ENCODE data around the gene DPM2.

Gene DPM2

GRCh38 chr9:127931092-127931881 lies 6.4 kb downstream of the DPM2 start:
- TF ChIP-seq CTCF (IDR thresholded peaks at IDR 0.05; ENCODE audit: low read depth, low read length, missing control alignments), result no peak
- DNase-seq (ENCODE audit: extremely low read depth, low read depth), result no peak
- H3K4me3 ChIP-seq (replicated peaks; ENCODE audit: low read depth, low read length), result peak overlapping the region; percentile 46

GRCh38 chr9:127930231-127931091 lies 7.2 kb downstream of the DPM2 start, which contains the start of gene PIP5KL1:
TSS of gene PIP5KL1 (minus strand) at chr9:127930777. CDS start at chr9:127930752, 25 bp downstream.
- H3K4me3 ChIP-seq (replicated peaks; ENCODE audit: low read depth, low read length), result peak within 1 kb of the TSS; percentile 46
- no peak for TF ChIP-seq CTCF (IDR thresholded peaks at IDR 0.05; ENCODE audit: low read depth, low read length, missing control alignments)
- no peak for DNase-seq (ENCODE audit: extremely low read depth, low read depth)

- DNase-seq (ENCODE audit: extremely low read depth, low read depth), result no peak
- TF ChIP-seq CTCF (IDR thresholded peaks at IDR 0.05; ENCODE audit: low read depth, low read length, missing control alignments), result no peak
- H3K4me3 ChIP-seq (replicated peaks; ENCODE audit: low read depth, low read length), result no peak overlapping the region
These were observed 8.1 kb downstream of the DPM2 start for GRCh38 chr9:127929625-127929979.

- H3K4me3 ChIP-seq (replicated peaks; ENCODE audit: low read depth, low read length), result no peak overlapping the region
- DNase-seq (ENCODE audit: extremely low read depth, low read depth), result no peak
- no peak for TF ChIP-seq CTCF (IDR thresholded peaks at IDR 0.05; ENCODE audit: low read depth, low read length, missing control alignments)
These were observed 8.7 kb downstream of the DPM2 start for GRCh38 chr9:127928676-127929624.

GRCh38 chr9:127927988-127928675 lies 9.5 kb downstream of the DPM2 start:
- no peak for TF ChIP-seq CTCF (IDR thresholded peaks at IDR 0.05; ENCODE audit: low read depth, low read length, missing control alignments)
- no peak for DNase-seq (ENCODE audit: extremely low read depth, low read depth)
- H3K4me3 ChIP-seq (replicated peaks; ENCODE audit: low read depth, low read length), result no peak overlapping the region

Measured in HFF-Myc (cell line).